ENCODE measurements around the gene NPAS3.

NPAS3 gene

GRCh38 chr14:33257796-33258195 lies 319.1 kb downstream of the NPAS3 start:
- no peak for DNase-seq (ENCODE audit: low spot score)

DNA sequence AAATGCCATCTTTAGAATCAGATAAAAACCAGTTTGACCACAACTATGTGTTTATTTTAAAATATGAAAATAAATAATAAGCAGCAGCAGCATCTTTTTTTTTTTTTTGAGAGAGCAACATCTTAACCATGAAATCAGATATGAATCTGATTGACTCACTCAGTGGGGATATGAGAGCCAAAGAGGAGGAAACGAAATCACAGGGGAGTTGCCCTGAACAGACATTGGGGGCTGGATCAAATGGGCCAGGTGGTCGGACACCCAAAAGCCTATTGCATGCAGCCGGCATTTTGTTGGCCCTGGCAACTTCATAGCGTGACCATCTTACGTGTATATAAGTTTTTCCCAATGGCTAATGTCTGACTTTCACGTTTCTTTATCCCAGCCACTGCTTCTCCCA lies 321.1 kb downstream of the NPAS3 start:
- DNase-seq (ENCODE audit: low spot score), result no peak

DNA sequence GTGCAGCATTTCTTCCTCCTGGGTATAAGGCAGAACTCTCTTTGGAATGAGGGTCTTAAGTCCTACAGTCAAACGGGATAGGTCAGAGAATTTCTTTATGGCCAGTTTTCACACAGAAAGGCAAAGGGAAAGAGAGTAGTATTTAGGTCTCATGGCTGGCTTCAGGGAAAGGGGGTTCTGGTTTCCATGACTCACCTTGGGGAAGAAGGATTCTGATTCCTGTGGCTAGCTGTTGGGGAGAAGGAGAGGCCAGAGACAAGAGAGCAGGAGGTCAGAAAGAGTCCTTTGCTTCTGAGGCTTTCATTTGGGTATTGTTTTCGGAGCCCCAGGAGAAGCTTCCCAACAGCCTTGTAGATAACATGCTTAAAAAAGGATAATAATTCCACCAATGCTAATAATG lies 332.5 kb downstream of the NPAS3 start:
- DNase-seq (ENCODE audit: low spot score), result no peak

GRCh38 chr14:33271891-33272290 lies 333.2 kb downstream of the NPAS3 start:
- DNase-seq (ENCODE audit: low spot score), result no peak

DNA sequence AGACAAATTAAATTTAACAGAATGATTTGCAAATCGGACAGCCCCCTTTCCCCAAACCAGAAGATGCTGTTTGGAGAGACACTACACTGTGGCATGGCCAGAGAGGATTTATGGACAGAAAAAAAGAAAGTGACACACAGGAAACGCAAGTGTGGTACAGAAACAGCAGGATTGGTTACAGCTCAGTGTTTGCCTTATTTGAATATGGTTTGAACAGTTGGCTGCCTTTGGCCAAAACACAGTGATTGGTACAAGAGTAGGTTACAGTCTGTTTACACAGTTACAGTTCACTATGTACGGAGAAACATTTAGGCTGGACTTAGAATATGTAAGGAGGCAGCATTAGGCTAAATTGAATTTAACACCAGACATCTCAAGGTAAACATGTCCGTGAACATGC lies 335.3 kb downstream of the NPAS3 start:
- no peak for DNase-seq (ENCODE audit: low spot score)

DNA sequence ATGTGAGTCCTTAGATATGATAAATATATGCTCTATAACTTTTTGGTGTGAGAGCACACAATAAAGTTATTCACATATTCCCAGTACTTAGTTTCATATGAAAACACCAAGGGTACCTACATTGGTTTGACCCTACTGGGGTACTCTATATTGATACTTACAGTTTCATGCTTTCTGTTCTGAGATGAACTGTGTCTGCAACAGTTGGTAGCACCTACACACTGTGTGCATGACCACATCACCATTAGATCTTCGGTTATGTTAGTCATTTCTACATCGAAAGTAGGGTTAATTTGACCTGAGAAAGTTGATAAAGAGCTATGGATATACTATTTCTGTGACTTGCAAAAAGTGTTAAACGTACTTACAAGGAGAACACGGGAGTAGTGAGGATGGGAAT lies 337.2 kb downstream of the NPAS3 start:
- DNase-seq (ENCODE audit: low spot score), result no peak

- DNase-seq (ENCODE audit: low spot score), result no peak
These were observed 341.2 kb downstream of the NPAS3 start for GRCh38 chr14:33279865-33280264.

DNA sequence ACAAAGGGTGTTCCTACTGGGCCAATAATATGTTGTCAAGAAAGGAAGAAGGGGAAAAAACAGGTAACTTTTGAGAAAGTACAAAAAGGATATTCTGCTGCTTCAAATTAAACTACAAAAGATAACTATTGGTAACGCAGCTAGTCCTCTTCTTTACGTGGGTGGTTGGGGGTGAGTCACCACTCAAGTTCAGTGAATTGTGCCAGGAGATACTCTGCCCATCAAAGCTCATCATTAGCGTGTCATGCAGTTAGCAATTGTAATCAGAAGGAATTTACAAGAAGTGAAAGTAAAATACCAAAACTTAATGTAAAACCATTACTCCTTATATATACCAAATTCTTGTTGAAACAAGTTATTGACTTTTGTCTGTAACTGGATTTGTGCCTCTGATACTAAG lies 342.0 kb downstream of the NPAS3 start:
- no peak for DNase-seq (ENCODE audit: low spot score)

DNA sequence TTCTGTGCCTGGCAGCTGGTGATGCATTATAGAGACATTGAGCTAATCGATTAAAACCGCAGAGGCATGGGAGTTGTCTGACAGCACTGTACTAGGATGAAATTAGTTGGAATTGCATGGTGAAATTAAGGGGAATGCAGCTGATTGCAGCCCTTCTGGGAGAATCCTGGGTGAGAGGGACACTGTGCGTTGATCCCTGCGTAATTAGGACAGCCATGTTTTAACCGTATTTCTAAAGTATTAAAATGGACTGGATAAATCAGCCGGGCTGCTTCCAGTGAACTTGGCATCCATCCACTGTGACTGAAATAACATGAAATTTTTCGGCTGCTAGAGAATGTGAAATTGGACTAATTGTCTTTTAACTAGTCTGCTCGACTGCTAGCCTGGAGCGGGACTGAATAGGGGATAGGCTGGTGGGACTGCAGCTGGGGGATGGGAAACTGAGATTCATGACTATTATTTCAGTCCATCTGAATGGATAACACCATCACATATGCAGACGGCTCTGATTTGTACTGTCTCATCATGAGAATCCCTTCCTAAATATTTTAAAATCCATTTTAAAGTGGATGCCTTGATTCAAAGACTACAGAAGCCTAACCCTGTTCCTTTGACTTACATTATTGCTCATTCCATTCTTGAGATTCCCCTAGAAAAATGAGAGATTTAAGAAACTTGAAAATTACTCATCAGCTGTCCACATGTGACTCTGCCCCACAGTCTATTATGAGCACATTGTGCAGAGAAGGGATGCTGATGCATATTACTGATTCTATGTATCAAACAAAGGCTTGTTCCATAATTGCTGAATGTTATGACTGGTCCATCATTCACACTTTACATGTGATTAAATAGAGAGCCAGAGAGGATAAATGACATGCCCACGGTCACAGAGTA lies 343.9 kb downstream of the NPAS3 start:
- DNase-seq (ENCODE audit: low spot score), result no peak

GRCh38 chr14:33285902-33286700 lies 347.4 kb downstream of the NPAS3 start:
- DNase-seq (ENCODE audit: low spot score), result no peak

GRCh38 chr14:33287189-33287588 lies 348.5 kb downstream of the NPAS3 start:
- DNase-seq (ENCODE audit: low spot score), result no peak

GRCh38 chr14:33290641-33291040 lies 352.0 kb downstream of the NPAS3 start:
- DNase-seq (ENCODE audit: low spot score), result no peak

DNA sequence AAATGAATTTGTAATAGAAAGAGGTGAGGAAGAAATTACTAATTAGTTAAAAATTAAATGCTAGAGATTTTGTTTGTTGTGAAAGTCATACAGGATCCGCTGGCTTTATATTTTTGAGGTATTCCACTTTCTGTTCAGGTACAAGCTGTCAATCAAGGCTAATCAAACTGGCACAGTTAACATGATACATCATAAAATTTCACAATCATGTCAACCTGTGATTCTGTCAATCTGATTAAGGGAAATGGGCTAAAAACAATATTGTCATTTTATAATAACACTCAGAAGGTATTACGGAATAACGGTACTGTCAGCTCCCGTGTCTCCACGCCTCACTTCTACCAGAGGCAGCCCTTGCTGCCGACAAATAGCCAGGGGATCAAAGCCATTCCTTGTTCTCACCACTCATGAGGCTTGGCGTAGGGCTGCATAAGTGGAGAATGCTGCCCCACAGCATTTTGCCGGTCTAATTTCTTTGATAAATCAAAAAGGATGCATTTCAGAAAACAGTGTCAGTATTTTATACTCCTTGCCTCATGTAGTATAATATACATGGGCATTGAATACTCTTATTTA lies 352.9 kb downstream of the NPAS3 start:
- DNase-seq (ENCODE audit: low spot score), result no peak

DNA sequence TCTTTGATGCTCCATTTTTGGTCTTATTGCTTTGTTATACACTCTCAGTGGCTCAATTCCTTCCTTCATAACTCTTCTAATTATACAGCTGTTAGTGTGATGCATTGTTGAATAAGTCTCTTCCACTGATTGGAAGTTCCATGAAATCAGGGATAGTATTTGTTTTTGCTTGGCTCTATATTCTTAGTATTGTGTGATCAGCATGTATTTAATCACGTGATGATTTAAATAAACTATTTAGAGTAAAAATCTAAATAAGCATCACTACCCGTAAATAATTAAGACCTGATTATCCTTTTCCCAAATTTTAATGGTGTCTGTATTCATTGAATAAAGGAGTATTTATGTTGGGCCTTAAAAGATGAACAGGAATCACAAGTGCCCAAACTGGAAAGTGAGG lies 355.7 kb downstream of the NPAS3 start:
- no peak for DNase-seq (ENCODE audit: low spot score)

DNA sequence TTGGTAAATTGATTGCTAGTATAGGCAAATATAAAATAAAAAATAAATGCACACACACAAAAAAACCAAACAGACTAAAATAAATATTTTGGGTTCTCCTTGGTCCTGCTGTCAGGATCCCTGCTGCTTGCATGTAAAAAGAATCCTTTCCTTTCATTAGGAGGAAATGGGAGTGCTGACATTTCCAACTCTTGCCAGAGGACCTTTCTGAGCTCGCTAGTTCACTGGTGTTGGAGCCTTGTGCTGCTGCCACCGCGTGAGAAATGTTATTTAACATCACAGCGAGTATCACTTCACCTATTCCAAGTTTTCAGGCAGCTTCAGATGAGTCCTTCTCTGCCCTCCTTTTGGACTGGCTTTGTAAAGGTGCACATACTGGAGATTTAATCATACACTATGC lies 358.9 kb downstream of the NPAS3 start:
- no peak for DNase-seq (ENCODE audit: low spot score)

DNA sequence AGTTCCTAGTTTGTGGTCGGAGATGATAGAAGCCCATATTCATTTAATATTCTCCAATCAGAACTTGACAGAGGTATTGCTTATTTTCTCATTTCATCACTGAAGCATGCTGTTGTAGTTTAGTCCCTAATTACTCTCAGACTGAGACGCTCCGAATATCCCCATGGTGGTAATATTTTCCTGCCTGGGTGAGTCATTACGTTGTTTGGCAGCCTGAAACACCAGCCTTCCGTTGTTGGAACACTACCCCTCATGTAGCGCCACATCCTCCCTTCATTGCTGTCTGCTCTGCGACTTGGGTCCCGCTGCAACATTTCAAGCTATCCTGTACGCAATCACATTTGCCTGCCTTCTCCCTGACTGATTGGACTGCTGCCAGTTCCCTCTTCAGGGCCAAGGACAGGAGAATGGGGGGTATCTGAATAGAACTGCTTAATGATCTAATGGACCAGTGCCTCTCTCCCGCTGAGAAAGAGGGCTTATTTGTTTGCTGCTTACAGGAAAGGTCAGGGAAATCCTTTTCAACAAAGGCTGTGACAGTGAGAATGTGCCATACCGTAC lies 369.1 kb downstream of the NPAS3 start:
- no peak for DNase-seq (ENCODE audit: low spot score)

- no peak for DNase-seq (ENCODE audit: low spot score)
These were observed 370.4 kb downstream of the NPAS3 start for GRCh38 chr14:33309106-33309505.

GRCh38 chr14:33315217-33315616 lies 376.5 kb downstream of the NPAS3 start:
- no peak for DNase-seq (ENCODE audit: low spot score)

GRCh38 chr14:33315721-33316120 lies 377.0 kb downstream of the NPAS3 start:
- no peak for DNase-seq (ENCODE audit: low spot score)

DNA sequence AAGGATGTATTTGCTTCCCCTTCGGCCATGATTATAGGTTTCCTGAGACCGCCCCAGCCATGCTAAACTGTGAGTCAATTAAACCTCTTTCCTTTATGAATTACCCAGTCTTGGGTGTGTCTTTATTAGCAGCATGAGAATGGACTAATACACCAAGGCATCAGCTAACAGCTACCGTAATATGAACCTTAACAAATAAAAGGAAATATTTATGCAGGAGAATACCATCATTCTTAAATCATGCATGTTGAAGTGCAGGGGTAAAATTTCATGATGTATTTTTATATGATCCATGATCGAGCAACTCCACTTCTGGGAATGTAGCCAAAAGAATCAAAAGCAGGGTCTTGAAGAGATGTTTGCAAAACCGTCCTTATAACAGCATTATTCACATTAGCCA lies 379.0 kb downstream of the NPAS3 start:
- DNase-seq (ENCODE audit: low spot score), result no peak

GRCh38 chr14:33323979-33324378 lies 385.3 kb downstream of the NPAS3 start:
- no peak for DNase-seq (ENCODE audit: low spot score)

GRCh38 chr14:33331176-33331949 lies 392.7 kb downstream of the NPAS3 start:
- DNase-seq (ENCODE audit: low spot score), result no peak
